Aorta (tissue), 5 donors: Measurements from ENCODE around the gene RIMKLB. TPM values are rescaled to one million over a fixed set of nuclear protein-coding genes. Genes with fewer than 3 reads are reported as not detected.
"Not testable (repeated sequence)": the region's sequence is repeated elsewhere in the genome, so short reads cannot be mapped to it uniquely, and the experiment has no call there.

Experiments
- ATAC-seq: fragments of 200-7000 bp; cut with Tn5 transposase; one replicate; pipeline ENCODE4 v1.9.1; 2022; ENCODE audit warnings: moderate library complexity; ENCODE audit not compliant: low FRiP score
- DNase-seq, 2 donors: peaks; one replicate each; pipeline ENCODE4 v3.0.0-alpha.2; 2020
- H3K27ac ChIP-seq, 2 donors: one replicate each; pipeline ENCODE4 v1.5.1; 2013; ENCODE audit warnings: low read length in 2 of 2, mild to moderate bottlenecking in 2 of 2, moderate library complexity in 2 of 2, control low read depth in 1 of 2, inconsistent platforms in 1 of 2, low read depth in 1 of 2
- H3K27me3 ChIP-seq, 2 donors: one replicate each; pipeline ENCODE4 v1.6.1; 2013; ENCODE audit warnings: control low read depth in 1 of 2, low read length in 1 of 2, mild to moderate bottlenecking in 1 of 2, moderate library complexity in 1 of 2; ENCODE audit not compliant: insufficient read depth in 2 of 2, control insufficient read depth in 1 of 2
- H3K36me3 ChIP-seq, 2 donors: one replicate each; pipeline ENCODE4 v1.6.1; 2013; ENCODE audit warnings: control low read depth in 1 of 2, low read length in 1 of 2, mild to moderate bottlenecking in 1 of 2; ENCODE audit not compliant: insufficient read depth in 2 of 2, control insufficient read depth in 1 of 2
- H3K4me1 ChIP-seq, 2 donors: one replicate each; pipeline ENCODE4 v1.6.1; 2013; ENCODE audit warnings: low read length in 2 of 2, control low read depth in 1 of 2, mild to moderate bottlenecking in 1 of 2, moderate library complexity in 1 of 2; ENCODE audit not compliant: insufficient read depth in 2 of 2, control insufficient read depth in 1 of 2
- H3K4me3 ChIP-seq, 2 donors: one replicate each; pipeline ENCODE4 v1.5.1; 2013; ENCODE audit warnings: low read length in 2 of 2, control low read depth in 1 of 2, mild to moderate bottlenecking in 1 of 2
- H3K9me3 ChIP-seq: one replicate; pipeline ENCODE4 v1.6.1; 2013; ENCODE audit warnings: mild to moderate bottlenecking, low read length; ENCODE audit not compliant: control insufficient read depth
- WGBS, 2 donors: extraction: QIAGEN DNeasy Blood & Tissue Kit; methylation state at CpG; one replicate each; pipeline ENCODE4 v1.1.7; 2013; 5-methylcytosine and 5-hydroxymethylcytosine counted together
- intact Hi-C, 2 donors: fragments of 100-400 bp; cut with DNase I; formaldehyde crosslinking; loops; one replicate each; pipeline versions ENCODE4 v1.14.2 to v1.15.0; 2022
- polyA plus RNA-seq, 2 donors: library from polyadenylated mRNA; stranded (reverse); fragments of 200-250 nt; gene quantifications; one replicate each; pipeline ENCODE4 v1.2.3, GENCODE V29; 2013
- total RNA-seq, 2 donors: library from RNA; stranded (reverse); fragmentation: NEBNext Ultra II Directional; extraction: Animal tissue kit (Norgen Biotek cat#: 25700); gene quantifications; one replicate each; pipeline ENCODE4 v1.2.1, GENCODE V29; 2021
- donor health status: healthy with polysubstance abuse.
- donor health status: Bipolar disorder and iron deficiency.
- donor health status: DM: no; HTN: no; CAD: no.
- donor health status: DM: no; HTN: no; CAD: no.
- donor health status: DM: yes; HTN: yes; CAD: no.

Gene RIMKLB
- total and polyA plus RNA-seq, 4 donors: 42.6 to 117 (median 88.2) TPM

DNA sequence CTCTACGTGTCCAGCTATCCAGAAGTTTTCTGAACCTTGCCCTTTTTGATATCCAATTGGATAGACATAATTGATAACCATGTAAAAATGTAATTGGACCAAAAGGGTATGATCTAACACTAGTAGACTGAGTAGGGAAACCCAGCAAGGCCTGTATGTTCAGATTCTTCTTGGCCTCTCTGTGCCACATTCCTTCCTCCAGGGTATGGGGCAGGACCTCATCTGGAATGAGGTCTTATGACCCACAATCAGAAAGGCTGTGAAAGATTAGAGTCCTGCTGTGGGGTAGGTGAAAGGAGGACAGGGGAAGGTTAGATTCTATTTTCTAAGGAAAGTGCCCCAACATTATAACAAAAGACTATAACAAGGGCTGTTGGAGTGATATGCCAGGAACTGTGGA, 73.3 kb downstream of the RIMKLB start:
- Histone ChIP-seq H3K36me3 (peaks cover 0 to 3% of the 10 kb centered on the region in 2 donors), H3K27ac (peak overlapping the region in 1 of 2 donors; percentile 28), H3K4me1 (peaks cover 0 to 3% of the 10 kb centered on the region in 2 donors), H3K27me3 (no peaks in the 10 kb centered on the region), H3K9me3 (no peaks in the 10 kb centered on the region), H3K4me3 (no peak overlapping the region)
- ATAC-seq (no peak), DNase-seq (no peak)
- WGBS, 2 donors: 89 to 95% methylated on average over 1 of the region's 1 CpG
- intact Hi-C loops: no loop called here

DNA sequence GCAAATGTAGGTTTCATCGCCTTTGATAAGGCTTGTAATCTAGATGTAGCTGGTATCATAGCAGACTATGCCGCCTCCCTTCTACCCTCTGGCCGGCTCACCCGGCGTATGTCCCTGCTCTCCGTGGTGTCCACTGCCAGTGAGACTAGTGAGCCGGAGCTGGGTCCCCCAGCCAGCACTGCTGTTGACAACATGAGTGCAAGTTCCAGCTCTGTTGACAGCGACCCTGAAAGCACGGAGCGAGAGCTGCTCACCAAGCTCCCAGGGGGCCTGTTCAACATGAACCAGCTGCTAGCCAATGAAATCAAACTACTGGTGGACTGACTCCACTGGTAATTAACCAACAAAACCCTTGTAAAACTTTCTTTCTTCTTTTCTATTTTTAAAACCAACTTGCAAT, 75.7 kb downstream of the RIMKLB start:
- H3K4me3 ChIP-seq: no peak overlapping the region
- DNase-seq: peak in 1 of 2 donors; percentile 48
- peak overlapping the region in 1 of 2 donors; percentile 28 for H3K27ac ChIP-seq
- H3K27me3 ChIP-seq: no peaks in the 10 kb centered on the region
- intact Hi-C loops: no loop called here
- H3K9me3 ChIP-seq: no peaks in the 10 kb centered on the region
- ATAC-seq: peak; percentile 69
- 35% methylated on average over 10 of the region's 10 CpGs for WGBS, 2 donors
- H3K4me1 ChIP-seq: peaks cover 0 to 3% of the 10 kb centered on the region in 2 donors
- H3K36me3 ChIP-seq: peaks cover 0 to 3% of the 10 kb centered on the region in 2 donors

DNA sequence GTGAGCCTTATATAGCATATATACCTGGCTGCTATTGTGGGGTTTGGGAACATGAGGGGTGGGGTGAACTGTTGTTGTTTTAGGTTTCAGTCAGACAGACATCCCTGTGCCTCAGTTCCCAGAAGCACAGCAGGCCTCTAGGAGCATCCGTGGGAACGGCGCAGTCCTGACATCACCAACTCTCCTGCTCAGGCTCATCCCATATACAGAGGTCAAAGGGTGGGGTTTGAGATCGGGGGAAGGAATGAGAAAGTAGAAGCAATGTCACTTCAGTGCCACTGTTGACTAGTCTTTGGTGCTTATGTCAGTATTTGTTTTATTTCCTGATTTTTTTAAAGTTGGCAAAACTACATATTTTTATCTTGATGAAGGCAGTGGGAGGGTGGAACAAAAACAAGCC, 81.5 kb downstream of the RIMKLB start:
- H3K27ac ChIP-seq: peak overlapping the region in 1 of 2 donors; percentile 97
- no peaks in the 10 kb centered on the region for H3K36me3 ChIP-seq
- no peak overlapping the region for H3K4me3 ChIP-seq
- no peaks in the 10 kb centered on the region for H3K9me3 ChIP-seq
- ATAC-seq: peak; percentile 71
- peaks cover 0 to 2% of the 10 kb centered on the region in 2 donors for H3K4me1 ChIP-seq
- DNase-seq: no peak
- no peaks in the 10 kb centered on the region for H3K27me3 ChIP-seq
- intact Hi-C loops: loop anchor here (5.0 kb wide), 2 partner anchors 42 to 82 kb away; partner anchors contain the start of gene RIMKLB (in 2 of the 2)
- 26 to 38% methylated on average over 4 of the region's 4 CpGs for WGBS, 2 donors

DNA sequence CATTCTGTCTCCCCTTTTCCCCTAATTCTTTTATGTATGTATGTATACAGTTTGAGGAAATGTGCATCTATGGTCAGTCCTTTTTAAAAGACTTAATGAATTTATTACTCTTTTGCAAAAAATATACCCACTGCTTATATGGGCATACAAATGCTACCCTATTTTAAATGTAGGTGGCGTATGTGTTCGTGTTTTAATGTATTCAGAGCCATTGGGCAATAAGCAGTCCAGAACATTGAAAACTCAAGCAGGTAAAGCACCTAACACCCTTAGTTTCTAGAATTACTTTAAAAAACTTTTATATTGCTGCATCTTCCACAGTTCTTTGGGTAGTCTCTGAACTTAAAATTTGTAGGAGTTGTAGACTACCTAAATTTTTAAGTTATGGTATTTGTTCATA, 82.1 kb downstream of the RIMKLB start:
- no peaks in the 10 kb centered on the region for H3K9me3 ChIP-seq
- no peaks in the 10 kb centered on the region for H3K27me3 ChIP-seq
- ATAC-seq (no peak), DNase-seq (no peak)
- no peak overlapping the region for H3K4me3 ChIP-seq
- H3K27ac ChIP-seq: no peak overlapping the region
- H3K36me3 ChIP-seq: no peaks in the 10 kb centered on the region
- intact Hi-C loops: loop anchor here (5.0 kb wide), 2 partner anchors 43 to 83 kb away; partner anchors contain the start of gene RIMKLB (in 2 of the 2)
- peaks cover 0 to 2% of the 10 kb centered on the region in 2 donors for H3K4me1 ChIP-seq
- 50 to 51% methylated on average over 2 of the region's 2 CpGs for WGBS, 2 donors

DNA sequence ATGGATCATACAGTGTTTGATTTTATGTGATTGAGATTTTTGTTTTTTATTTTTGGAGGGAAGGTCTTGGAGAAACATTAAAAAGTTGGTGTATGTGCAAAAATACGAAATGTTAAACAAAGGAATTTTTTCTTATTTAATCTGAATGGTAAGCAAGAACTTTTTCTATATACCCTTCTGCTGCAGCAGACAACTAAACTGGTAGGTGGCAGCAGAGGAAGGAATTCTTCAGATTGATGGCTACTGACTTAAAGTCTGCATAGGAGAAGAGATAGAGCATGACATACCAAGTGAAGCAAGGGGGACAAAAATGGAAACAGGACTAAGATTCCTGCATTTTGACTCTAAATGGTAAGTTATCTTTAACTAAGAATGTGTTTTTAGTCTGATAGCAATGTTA, 82.6 kb downstream of the RIMKLB start:
- WGBS, 2 donors: 11 to 25% methylated on average over 1 of the region's 1 CpG
- peaks cover 0 to 2% of the 10 kb centered on the region in 2 donors for H3K4me1 ChIP-seq

DNA sequence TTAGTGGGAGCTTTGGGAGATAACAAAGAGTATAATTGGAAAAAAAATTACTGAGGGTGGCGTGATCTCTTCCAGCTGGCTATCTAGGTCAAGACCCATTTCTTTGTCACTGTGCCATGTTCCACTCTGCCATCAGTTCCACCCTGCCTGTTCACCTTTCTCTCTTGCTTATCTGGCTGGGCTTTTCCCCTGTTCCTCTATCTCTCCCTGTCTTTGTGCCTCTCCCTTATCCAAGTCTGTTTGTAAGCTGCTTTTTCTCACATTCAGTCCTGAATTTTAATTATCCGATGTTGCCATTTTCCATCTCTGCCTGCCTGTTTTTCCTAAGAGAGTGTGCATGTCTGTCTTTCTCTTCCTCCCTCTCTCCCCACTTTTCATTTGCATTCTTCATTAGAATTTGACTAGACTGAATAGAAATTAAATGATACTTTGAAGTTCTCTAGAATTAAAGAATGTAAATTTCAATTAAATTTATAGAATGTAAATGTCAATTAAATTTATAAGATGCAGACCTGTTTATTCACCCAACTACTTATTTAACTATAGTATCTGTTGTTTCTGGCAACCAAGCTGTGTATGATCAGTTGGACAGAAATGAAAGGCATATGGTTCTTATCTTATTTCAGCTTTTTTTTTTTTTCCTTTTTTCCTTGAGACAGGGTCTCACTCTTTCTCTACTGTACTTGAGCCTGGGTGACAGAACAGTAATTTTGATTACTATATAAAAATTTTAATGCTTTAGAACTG, 83.8 kb downstream of the RIMKLB start:
- 59 to 70% methylated on average over 2 of the region's 2 CpGs for WGBS, 2 donors
- Histone ChIP-seq H3K9me3 (no peaks in the 10 kb centered on the region), H3K36me3 (no peaks in the 10 kb centered on the region), H3K27ac (peak overlapping the region in 1 of 2 donors; percentile 17), H3K27me3 (no peaks in the 10 kb centered on the region), H3K4me3 (no peak overlapping the region), H3K4me1 (peaks cover 0 to 2% of the 10 kb centered on the region in 2 donors)
- no peak for DNase-seq
- intact Hi-C loops: no loop called here
- ATAC-seq: no peak

More for the DNA sequence above, 82.6 kb downstream of the RIMKLB start:
- Histone ChIP-seq H3K27me3 (no peaks in the 10 kb centered on the region), H3K36me3 (no peaks in the 10 kb centered on the region), H3K4me3 (no peak overlapping the region), H3K9me3 (no peaks in the 10 kb centered on the region), H3K27ac (no peak overlapping the region)
- ATAC-seq (no peak), DNase-seq (no peak)
- intact Hi-C loops: no loop called here

DNA sequence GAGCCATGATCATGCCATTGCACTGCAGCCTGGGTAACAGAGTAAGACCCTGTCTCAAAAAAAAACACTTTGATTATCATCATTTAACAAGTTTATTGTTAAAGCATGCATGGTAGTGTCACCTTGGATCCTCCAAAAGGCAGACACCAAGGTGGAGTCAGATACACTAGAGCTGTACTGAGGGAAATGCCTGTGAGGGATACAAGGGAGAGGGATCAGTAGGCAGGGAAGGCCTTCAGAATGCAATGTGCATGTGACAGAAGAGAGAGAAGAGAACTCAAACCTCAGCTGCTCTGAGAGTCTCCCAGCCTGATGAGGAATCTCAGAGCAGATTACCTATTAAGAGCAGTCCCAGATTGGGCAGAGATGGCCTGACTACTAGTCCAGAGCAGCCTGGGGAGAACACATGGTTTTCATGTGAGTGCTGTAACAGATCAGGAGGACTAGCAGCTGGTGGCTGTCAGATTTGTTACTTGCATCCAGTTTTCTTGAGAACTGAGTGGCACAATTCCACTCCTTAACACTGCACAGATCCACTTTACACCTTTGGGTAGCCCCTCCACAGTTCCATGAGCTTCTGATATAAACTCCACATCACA, 86.6 kb downstream of the RIMKLB start:
- no peak overlapping the region for H3K4me3 ChIP-seq
- H3K27ac ChIP-seq: no peak overlapping the region
- no peak for ATAC-seq
- intact Hi-C loops: no loop called here
- H3K27me3 ChIP-seq: no peaks in the 10 kb centered on the region
- H3K9me3 ChIP-seq: no peaks in the 10 kb centered on the region
- no peaks in the 10 kb centered on the region for H3K36me3 ChIP-seq
- no peak for DNase-seq
- no peaks in the 10 kb centered on the region for H3K4me1 ChIP-seq

DNA sequence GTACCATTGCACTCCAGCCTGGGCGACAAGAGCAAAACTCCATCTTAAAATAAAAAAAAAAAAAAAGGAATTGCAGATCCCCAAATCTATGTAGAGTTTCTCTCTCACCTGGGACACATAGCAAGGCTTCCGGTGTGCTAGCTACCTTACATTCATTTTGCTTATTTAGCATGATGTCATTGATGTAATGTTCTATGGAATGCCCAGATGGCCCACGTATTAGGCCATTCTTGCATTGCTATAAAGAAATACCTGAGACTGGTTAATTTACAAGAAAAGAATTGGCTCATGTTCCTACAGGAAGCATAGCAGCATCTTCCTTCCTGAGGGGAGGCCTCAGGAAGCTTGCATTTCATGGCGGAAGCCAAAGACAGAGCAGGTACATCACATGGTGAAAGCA, 87.7 kb downstream of the RIMKLB start:
- 82 to 84% methylated on average over 4 of the region's 4 CpGs for WGBS, 2 donors
- intact Hi-C loops: no loop called here
- no peaks in the 10 kb centered on the region for H3K36me3 ChIP-seq
- H3K27ac ChIP-seq: no peak overlapping the region
- H3K9me3 ChIP-seq: no peaks in the 10 kb centered on the region
- no peaks in the 10 kb centered on the region for H3K27me3 ChIP-seq
- no peak overlapping the region for H3K4me3 ChIP-seq
- DNase-seq (no peak), ATAC-seq (no peak)
- H3K4me1 ChIP-seq: no peaks in the 10 kb centered on the region

DNA sequence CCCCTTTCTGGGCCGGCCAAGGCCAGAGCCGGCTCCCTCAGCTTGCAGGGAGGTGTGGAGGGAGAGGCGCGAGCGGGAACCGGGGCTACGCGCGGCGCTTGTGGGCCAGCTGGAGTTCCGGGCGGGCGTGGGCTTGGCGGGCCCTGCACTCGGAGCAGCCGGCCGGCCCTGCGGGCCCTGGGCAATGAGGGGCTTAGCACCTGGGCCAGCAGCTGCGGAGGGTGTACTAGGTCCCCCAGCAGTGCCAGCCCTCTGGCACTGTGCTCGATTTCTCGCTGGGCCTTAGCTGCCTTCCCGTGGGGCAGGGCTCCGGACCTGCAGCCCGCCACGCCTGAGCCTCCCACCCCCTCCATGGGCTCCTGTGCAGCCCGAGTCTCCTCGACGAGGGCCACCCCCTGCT, 89.4 kb downstream of the RIMKLB start:
- H3K27ac ChIP-seq, H3K27me3 ChIP-seq, intact Hi-C loops, DNase-seq, H3K4me1 ChIP-seq, H3K9me3 ChIP-seq, H3K36me3 ChIP-seq, ATAC-seq, H3K4me3 ChIP-seq: not testable (repeated sequence)
- WGBS, 2 donors: 96 to 99% methylated on average over 26 to 28 of the region's 28 CpGs
